WI38 (cell line): ENCODE results near the gene ARPC5L.
A peak's percentile ranks its signal among the peaks of the same experiment; 100 is the strongest.

Experiments used
- H3K4me3 ChIP-seq: 2 replicates; pipeline ENCODE4 v1.5.1; 2011; ENCODE audit warnings: low read depth, mild to moderate bottlenecking, control low read depth, low read length
- TF ChIP-seq, protein P1 (sequence below): IDR thresholded peaks from 2 replicates; pipeline ENCODE4 v1.5.1; 2012; ENCODE audit warnings: low read depth, mild to moderate bottlenecking, control low read depth, low read length

The ARPC5L gene

GRCh38 chr9:124861342-124862229 lies at the start of gene ARPC5L, which contains the start of gene RPL35:
Gene ARPC5L, plus strand, starts transcription at chr9:124862130. Its CDS starts 7,161 bp downstream, at chr9:124869291.
Gene RPL35, minus strand, starts transcription at chr9:124861957. Its CDS starts 45 bp downstream, at chr9:124861912.
- TF ChIP-seq, protein P1, sequence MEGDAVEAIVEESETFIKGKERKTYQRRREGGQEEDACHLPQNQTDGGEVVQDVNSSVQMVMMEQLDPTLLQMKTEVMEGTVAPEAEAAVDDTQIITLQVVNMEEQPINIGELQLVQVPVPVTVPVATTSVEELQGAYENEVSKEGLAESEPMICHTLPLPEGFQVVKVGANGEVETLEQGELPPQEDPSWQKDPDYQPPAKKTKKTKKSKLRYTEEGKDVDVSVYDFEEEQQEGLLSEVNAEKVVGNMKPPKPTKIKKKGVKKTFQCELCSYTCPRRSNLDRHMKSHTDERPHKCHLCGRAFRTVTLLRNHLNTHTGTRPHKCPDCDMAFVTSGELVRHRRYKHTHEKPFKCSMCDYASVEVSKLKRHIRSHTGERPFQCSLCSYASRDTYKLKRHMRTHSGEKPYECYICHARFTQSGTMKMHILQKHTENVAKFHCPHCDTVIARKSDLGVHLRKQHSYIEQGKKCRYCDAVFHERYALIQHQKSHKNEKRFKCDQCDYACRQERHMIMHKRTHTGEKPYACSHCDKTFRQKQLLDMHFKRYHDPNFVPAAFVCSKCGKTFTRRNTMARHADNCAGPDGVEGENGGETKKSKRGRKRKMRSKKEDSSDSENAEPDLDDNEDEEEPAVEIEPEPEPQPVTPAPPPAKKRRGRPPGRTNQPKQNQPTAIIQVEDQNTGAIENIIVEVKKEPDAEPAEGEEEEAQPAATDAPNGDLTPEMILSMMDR: no peak
- H3K4me3 ChIP-seq: peak within 1 kb of the TSS; percentile 85

DNA sequence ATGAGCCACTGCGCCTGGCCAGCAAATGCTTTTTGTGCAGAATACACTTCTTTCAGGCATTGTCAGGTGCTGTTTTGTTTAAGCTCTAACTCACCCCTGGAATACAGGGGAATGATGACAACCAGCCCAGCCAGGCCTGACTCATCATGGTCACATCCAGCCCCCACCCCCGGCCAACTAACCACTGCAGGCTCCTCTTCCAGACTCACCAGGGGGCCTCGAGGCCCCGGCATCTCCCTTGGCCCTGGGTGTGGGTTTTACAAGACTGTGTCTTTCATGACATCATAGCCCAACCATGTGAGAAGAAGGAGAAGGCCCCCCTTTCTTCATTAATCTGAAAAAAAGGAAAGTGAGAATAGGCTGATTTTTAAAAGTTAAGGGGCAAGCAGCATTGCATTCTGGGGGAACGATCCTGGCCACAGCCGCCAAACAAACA lies 49.5 kb upstream of the ARPC5L start:
- TF ChIP-seq, protein P1: no peak
- H3K4me3 ChIP-seq: no peak overlapping the region

DNA sequence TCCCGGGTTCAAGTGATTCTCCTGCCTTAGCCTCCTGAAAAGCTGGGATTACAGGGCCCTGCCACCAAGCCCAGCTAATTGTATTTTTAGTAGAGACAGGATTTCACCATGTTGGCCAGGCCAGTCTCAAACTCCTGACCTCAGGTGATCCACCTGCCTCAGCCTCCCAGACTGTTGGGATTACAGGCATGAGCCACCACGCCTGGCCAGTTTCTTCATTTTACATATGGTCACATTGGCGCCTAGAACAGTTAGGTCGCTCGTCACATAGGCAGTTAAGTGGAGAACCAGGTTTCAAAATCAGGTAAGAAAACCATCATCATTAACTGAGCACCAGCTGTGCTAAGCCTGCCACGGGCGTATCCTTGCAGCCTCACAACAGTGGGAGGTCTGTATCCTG lies 48.9 kb upstream of the ARPC5L start:
- TF ChIP-seq, protein P1: no peak

GRCh38 chr9:124813501-124814163 lies 48.3 kb upstream of the ARPC5L start:
- TF ChIP-seq, protein P1: no peak
- no peak overlapping the region for H3K4me3 ChIP-seq

More for the DNA sequence above, 48.9 kb upstream of the ARPC5L start:
- H3K4me3 ChIP-seq: no peak overlapping the region

DNA sequence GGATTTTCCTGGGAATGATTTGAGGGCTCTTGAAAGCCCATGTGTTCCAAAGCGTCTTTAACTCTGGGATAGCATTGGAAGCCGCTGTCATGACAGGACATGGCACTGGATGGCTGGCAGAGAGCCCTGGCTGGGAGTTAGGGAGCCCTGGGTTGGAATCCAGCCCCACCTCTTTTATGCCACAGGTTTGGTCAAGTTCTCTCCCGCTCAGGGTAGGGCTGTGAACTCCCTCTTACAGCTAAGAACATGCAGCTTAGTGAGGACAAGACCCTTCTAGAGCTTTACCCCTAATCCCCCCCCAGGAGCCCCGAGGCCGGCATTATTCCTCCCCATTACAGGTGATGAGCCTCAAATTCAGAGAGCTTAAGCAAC lies 47.8 kb upstream of the ARPC5L start:
- TF ChIP-seq, protein P1: no peak
- H3K4me3 ChIP-seq: no peak overlapping the region

GRCh38 chr9:124815601-124816000 lies 46.3 kb upstream of the ARPC5L start:
- TF ChIP-seq, protein P1: no peak
- H3K4me3 ChIP-seq: no peak overlapping the region
